Vagina (tissue), 2 donors: ENCODE results near the gene PLD1.

Experiments used
- POLR2A ChIP-seq, 2 donors: fragments of 450-650 bp; IDR thresholded peaks; one replicate each; pipeline ENCODE4 v1.6.1; 2017; ENCODE audit warnings: antibody characterized with exemption in 2 of 2, mild to moderate bottlenecking in 2 of 2, moderate library complexity in 2 of 2
- POLR2AphosphoS5 ChIP-seq, 2 donors: sonication (generic); formaldehyde crosslinking; IDR thresholded peaks; one replicate each; pipeline ENCODE4 v1.9.0; 2017; ENCODE audit warnings: antibody characterized with exemption in 2 of 2, mild to moderate bottlenecking in 2 of 2, low read depth in 1 of 2; ENCODE audit not compliant: insufficient read depth in 1 of 2
- TF ChIP-seq, protein P1 (sequence below), 3 experiments: fragments of 450-650 bp in 2 of 3; fragments of 200-600 bp in 1 of 3; sonication (generic) in 1 of 3; IDR thresholded peaks; one replicate each; pipeline ENCODE4 v1.5.1; 2017 to 2019; ENCODE audit warnings: antibody characterized with exemption in 3 of 3, mild to moderate bottlenecking in 2 of 3, moderate library complexity in 2 of 3

DNA sequence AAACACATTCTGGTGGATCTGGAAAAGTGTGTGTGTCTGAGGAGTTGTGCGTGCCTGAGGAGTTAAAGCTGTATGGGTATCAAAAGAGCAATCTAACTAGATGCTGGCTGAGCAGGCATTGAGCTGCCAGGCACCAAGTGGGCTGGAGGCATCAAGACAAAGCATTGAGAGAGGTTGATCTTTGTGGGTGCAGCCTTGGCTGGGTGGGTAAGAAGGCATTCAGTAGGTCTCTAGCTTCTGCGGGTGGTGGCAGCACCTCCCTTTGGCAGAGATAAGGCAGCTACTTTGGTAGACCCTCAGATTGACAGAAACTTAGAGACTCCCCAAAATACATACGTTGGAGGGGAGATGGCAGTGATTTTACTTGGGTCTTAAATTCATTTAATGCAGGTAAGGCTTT is 17.1 kb upstream of the PLD1 start:
- TF ChIP-seq, protein P1, sequence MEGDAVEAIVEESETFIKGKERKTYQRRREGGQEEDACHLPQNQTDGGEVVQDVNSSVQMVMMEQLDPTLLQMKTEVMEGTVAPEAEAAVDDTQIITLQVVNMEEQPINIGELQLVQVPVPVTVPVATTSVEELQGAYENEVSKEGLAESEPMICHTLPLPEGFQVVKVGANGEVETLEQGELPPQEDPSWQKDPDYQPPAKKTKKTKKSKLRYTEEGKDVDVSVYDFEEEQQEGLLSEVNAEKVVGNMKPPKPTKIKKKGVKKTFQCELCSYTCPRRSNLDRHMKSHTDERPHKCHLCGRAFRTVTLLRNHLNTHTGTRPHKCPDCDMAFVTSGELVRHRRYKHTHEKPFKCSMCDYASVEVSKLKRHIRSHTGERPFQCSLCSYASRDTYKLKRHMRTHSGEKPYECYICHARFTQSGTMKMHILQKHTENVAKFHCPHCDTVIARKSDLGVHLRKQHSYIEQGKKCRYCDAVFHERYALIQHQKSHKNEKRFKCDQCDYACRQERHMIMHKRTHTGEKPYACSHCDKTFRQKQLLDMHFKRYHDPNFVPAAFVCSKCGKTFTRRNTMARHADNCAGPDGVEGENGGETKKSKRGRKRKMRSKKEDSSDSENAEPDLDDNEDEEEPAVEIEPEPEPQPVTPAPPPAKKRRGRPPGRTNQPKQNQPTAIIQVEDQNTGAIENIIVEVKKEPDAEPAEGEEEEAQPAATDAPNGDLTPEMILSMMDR (IDR thresholded peaks at IDR 0.05), result no peak
- TF ChIP-seq POLR2A (IDR thresholded peaks at IDR 0.05) (no peak), POLR2AphosphoS5 (IDR thresholded peaks at IDR 0.05; ENCODE audit: insufficient read depth in 1 of 2, low read depth in 1 of 2) (no peak)
